GM10266 (cell line): Measurements from ENCODE around the gene CAST.

Source experiments
- DNase-seq: peaks from one replicate; pipeline ENCODE4 v3.0.0; 2012; ENCODE audit errors: extremely low spot score
- TF ChIP-seq, protein P1 (sequence below): IDR thresholded peaks from 2 replicates; pipeline ENCODE4 v1.5.1; 2012; ENCODE audit warnings: mild to moderate bottlenecking, low read depth; ENCODE audit not compliant: control insufficient read depth, insufficient read depth; ENCODE audit errors: missing control alignments

The CAST gene

DNA sequence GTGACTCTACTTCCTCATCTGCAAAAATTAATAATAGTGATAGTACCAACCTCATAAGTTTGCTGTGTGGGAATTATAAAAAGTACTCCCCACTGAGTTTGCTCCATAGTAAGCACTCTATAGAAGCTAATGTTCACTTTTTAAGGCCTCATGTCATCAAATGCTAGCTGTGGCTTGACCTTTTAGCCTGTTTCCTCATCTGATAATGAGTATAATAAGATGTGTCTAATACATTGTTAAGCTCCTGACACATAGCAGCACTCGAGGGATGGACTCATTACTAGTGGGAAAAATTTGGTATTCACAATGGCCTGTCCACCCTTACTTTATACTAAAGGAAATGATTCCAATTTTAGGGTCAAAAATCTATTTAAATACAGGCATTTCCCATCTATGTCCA is 26.1 kb upstream of the CAST start:
- TF ChIP-seq, protein P1, sequence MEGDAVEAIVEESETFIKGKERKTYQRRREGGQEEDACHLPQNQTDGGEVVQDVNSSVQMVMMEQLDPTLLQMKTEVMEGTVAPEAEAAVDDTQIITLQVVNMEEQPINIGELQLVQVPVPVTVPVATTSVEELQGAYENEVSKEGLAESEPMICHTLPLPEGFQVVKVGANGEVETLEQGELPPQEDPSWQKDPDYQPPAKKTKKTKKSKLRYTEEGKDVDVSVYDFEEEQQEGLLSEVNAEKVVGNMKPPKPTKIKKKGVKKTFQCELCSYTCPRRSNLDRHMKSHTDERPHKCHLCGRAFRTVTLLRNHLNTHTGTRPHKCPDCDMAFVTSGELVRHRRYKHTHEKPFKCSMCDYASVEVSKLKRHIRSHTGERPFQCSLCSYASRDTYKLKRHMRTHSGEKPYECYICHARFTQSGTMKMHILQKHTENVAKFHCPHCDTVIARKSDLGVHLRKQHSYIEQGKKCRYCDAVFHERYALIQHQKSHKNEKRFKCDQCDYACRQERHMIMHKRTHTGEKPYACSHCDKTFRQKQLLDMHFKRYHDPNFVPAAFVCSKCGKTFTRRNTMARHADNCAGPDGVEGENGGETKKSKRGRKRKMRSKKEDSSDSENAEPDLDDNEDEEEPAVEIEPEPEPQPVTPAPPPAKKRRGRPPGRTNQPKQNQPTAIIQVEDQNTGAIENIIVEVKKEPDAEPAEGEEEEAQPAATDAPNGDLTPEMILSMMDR = no peak

DNA sequence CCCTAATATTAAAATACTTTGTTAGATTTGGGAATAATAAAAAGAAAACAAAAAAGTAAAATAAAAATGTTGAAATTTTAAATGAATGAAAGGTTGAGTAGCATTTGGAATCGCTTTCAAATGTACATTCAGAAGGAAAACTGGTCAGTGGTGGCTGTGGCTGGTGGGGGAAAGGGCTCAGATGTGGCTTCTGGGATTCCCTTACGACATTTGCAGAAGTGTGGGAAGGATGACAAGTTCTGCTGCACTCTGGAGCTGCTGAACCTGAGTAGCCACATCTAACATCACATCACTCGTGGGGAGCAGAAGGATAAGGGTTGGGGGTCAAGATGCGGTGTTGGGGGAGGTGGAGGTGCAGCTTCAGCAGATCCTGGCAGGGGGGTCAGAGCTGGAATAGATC is 25.6 kb upstream of the CAST start:
- DNase-seq = no peak
- TF ChIP-seq, protein P1 = no peak

More for the DNA sequence above, 26.1 kb upstream of the CAST start:
- no peak for DNase-seq

DNA sequence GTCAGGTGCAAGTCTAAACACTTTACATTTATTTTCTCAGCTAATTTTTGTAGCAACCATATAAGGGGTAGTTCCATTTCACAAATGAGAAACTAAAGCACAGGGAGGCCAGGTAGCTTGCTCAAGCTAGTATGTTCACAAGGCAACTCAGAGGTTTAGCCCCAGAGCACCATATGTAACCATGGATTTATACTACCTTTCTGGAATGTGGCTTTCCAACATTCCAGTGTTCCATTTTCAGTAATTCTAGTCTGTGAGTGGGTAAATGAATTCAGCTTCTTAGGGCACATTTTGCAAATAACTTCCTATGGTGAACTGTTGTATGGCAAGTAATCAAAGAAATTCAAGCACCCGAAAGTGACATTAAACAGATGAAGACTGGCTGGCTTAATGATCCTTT is 25.0 kb upstream of the CAST start:
- TF ChIP-seq, protein P1 = no peak
- DNase-seq = no peak

DNA sequence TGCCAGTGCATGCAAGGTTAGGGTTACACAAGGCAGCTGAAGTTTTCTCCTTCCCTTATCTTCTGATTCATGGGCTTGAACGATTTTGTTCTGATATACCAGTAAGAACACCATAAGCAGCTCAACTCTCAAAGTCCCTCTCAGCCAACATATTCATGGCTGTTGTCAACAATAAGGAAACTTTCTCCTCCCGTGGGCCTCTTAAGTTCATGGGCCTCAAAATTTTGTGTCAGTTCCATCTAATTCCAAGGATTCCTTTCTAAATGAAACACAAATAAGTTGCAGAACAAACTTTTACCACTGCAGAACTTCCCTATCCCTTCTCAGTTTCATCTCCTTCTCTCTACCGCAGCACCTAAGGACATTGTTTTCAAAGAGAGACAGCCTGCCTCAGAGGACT is 23.6 kb upstream of the CAST start:
- no peak for DNase-seq
- TF ChIP-seq, protein P1 = no peak

DNA sequence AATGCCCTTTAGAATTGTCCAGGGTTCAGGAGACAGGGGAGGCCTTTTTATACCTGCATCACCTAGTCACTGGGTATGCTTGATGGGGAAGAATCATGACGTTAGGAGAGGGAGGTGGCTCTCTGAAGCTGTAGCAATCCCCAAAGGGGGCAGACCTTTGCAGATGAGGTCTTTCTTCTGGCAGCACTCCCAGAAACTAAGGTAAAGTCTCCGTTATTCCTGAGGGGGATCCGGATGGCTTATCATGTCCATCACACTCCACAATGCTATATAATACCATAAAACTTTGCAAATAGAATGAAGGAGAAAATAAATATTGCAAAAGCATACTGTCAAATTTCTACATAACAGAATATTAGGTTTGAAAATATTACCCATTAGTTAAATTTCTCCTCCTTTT is 21.5 kb upstream of the CAST start:
- TF ChIP-seq, protein P1 = no peak
- no peak for DNase-seq

DNA sequence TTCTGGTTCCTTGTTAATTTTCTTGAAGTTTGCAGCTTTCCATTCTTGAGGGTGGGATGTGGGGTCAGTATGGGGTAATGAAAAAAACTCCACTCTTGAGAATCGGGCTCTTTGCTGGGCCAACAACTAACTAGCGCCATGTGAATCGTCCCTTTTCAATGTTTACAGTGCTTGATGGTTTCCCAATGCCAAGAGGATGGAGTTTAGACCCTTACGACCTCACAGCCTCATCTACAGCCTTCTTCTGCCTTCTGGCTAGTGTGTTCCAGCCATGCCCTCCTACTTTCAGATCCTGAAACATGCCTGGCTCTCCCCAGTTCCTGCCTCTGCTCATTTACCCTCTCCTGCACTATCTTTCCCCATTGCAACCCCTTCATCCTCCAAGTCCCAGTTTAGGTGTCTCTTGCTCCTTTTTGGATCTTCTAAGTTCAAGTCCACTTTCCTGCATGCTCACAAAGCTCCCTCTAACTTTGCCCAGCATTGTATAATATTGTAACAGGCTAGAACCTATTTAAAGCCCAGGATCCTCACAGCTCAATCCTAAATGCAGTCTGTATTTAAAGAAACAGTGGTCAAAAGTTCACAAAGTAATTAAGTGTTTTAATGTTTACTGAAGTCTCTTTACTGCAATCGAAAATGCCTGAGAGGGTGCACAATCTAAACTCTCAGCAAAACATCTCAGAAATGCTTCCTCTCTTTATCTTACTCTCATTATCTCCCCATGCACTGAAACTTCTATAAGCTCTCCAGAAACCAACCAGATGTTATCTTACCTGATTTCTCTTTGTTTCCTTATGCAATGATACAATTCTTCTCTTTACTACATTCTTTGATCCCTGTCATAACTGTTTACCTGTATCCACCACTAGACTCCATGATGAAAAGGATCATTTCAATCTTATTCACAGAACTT is 20.6 kb upstream of the CAST start:
- TF ChIP-seq, protein P1 = no peak
- DNase-seq = no peak

DNA sequence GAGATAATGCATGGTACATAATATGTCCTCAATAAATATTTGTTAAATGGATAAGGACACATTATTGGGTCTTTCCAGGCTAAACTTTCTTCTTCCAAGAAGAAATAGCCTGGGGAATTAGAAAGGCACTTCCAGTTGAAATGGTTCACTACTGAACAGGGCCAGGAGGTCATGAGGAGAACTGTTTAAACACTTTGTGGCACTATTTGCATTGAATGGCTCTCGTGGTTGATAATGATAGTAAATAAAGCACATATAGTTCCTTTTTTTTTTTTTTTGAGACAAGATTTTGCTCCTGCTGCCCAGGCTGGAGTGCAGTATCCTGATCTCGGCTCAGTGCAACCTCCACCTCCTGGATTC is 19.9 kb upstream of the CAST start:
- no peak for DNase-seq
- TF ChIP-seq, protein P1 = no peak
